Effector memory CD4-positive, alpha-beta T cell (primary cell): ENCODE results near the gene MRPL22.

ENCODE experiments used
- DNase-seq, 3 donors: peaks; one replicate each; pipeline ENCODE4 v3.0.0-alpha.2; 2020
- H3K27ac ChIP-seq: 2 replicates; pipeline ENCODE4 v1.7.0; 2013; ENCODE audit warnings: mild to moderate bottlenecking, low read length, moderate library complexity; ENCODE audit not compliant: insufficient read depth, poor library complexity, severe bottlenecking
- H3K27me3 ChIP-seq: replicated peaks from 2 replicates; pipeline ENCODE4 v1.7.0; 2013; ENCODE audit warnings: mild to moderate bottlenecking, low read length; ENCODE audit not compliant: insufficient read depth, control insufficient read depth, poor library complexity, severe bottlenecking
- H3K36me3 ChIP-seq: 2 replicates; pipeline ENCODE4 v1.7.0; 2013; ENCODE audit warnings: mild to moderate bottlenecking, low read length, moderate library complexity; ENCODE audit not compliant: control insufficient read depth, insufficient read depth
- H3K4me1 ChIP-seq: 2 replicates; pipeline ENCODE4 v1.7.0; 2013; ENCODE audit warnings: low read length, mild to moderate bottlenecking; ENCODE audit not compliant: control insufficient read depth, insufficient read depth, poor library complexity, severe bottlenecking
- H3K4me3 ChIP-seq: 2 replicates; pipeline ENCODE4 v1.7.0; 2013; ENCODE audit warnings: low read length, low read depth, mild to moderate bottlenecking; ENCODE audit not compliant: insufficient read depth, poor library complexity, severe bottlenecking
- H3K9me3 ChIP-seq: 2 replicates; pipeline ENCODE4 v1.7.0; 2013; ENCODE audit warnings: mild to moderate bottlenecking, low read length, moderate library complexity; ENCODE audit not compliant: control insufficient read depth
- total RNA-seq, 3 donors: gene quantifications; one replicate each; lab custom pipeline; 2026; lab: John Stamatoyannopoulos, UW

MRPL22 gene
- 8.3 to 10.4 (median 8.3) reads per million in 3 donors for total RNA-seq

DNA sequence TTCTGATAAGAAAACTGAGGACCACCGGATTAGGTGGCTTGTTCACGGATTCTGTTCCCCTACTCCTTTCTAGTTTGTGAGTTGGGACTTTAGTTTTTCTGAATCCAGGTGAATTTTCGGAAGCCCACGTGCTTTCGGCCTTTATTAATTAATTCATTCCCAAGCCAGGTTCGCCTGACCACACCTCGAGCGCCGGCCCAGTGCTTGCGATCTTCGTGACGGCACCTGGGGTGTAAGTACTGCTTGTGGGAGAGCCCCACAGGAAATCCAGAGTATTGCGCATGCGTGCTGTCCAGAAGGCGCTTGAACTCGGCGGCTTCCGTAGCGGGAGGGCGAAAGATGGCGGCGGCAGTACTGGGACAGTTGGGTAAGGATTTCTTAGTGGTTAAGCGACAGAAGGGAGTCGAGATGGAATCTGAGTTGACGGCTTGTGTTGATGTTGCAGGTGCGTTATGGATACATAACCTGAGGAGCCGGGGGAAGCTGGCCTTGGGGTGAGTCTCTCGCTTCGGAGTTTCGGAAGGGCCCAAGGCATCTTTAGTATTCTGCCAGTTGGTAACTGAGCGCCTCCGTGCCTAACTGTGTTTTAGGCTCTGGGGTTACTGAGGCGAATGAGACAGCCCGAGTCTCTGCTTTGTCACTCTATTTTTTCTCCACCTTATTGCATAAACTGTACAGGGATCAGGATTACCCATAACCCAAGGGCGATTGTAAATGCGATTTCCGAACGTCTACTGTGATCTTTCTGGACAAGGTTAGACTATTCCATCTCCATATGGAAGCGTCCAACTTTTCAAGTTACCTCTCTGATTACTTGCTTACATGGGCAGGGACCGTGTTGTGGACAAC lies at the start of gene MRPL22:
Gene MRPL22 (plus strand): TSS at position 302 of the 849 bp plus-strand sequence. CDS start 38 bp downstream, at position 340.
- Histone ChIP-seq H3K36me3 (no peaks in the 10 kb centered on the region), H3K4me3 (peak within 1 kb of the TSS; percentile 73), H3K4me1 (peaks cover 20% of the 10 kb centered on the region)

DNA sequence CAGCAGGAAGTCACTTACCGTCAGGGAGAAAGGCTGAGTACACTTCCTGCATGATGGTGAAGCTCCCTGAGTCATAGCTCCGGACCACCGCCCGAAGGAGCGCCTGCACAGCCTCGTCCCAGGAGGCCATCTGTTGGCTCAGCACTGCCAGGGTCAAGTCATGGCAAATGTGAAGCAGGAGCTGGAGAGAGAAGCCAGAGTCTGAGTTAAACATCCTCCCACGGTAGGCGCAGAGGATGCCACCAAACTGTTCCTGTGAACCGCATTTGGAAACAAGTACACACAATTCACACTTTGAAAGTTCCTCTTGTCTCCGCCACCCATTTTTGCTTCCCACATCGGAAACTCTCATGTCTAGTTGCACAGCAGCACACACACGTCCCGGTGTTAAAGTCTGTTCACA lies 48.5 kb upstream of the MRPL22 start:
- no peaks in the 10 kb centered on the region for H3K9me3 ChIP-seq
- DNase-seq: no peak
- no peak overlapping the region for H3K27ac ChIP-seq
- H3K4me1 ChIP-seq: no peaks in the 10 kb centered on the region
- H3K4me3 ChIP-seq: no peak overlapping the region
- H3K36me3 ChIP-seq: peaks cover 76% of the 10 kb centered on the region
- H3K27me3 ChIP-seq: no peaks in the 10 kb centered on the region

More for the DNA sequence above, at the start of gene MRPL22:
- peak; percentile 91 to 92 (median 92) for DNase-seq
- H3K27me3 ChIP-seq: no peaks in the 10 kb centered on the region
- H3K9me3 ChIP-seq: no peaks in the 10 kb centered on the region
- H3K27ac ChIP-seq: peak within 1 kb of the TSS; percentile 68

DNA sequence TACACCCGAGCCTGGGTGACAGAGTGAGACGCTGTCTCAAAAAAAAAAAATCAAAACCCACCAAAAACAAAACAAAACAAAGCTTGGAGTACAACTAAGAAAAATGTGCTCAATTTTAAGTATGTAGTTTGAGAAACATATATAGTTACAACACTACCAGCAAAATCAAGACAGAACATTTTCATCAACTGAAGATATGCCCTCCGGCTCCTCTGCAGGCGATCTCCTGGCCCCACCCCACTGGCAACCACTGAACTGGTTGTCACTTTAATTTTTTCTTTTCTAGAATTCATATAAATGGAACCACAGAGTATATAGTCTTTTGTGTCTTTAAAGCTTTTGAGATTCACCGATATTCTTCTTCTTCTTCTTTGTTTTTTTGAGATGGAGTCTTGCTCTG lies 47.5 kb upstream of the MRPL22 start:
- H3K4me3 ChIP-seq: no peak overlapping the region
- no peaks in the 10 kb centered on the region for H3K27me3 ChIP-seq
- H3K36me3 ChIP-seq: peaks cover 71% of the 10 kb centered on the region
- no peaks in the 10 kb centered on the region for H3K9me3 ChIP-seq
- DNase-seq: no peak
- no peaks in the 10 kb centered on the region for H3K4me1 ChIP-seq
- H3K27ac ChIP-seq: no peak overlapping the region

DNA sequence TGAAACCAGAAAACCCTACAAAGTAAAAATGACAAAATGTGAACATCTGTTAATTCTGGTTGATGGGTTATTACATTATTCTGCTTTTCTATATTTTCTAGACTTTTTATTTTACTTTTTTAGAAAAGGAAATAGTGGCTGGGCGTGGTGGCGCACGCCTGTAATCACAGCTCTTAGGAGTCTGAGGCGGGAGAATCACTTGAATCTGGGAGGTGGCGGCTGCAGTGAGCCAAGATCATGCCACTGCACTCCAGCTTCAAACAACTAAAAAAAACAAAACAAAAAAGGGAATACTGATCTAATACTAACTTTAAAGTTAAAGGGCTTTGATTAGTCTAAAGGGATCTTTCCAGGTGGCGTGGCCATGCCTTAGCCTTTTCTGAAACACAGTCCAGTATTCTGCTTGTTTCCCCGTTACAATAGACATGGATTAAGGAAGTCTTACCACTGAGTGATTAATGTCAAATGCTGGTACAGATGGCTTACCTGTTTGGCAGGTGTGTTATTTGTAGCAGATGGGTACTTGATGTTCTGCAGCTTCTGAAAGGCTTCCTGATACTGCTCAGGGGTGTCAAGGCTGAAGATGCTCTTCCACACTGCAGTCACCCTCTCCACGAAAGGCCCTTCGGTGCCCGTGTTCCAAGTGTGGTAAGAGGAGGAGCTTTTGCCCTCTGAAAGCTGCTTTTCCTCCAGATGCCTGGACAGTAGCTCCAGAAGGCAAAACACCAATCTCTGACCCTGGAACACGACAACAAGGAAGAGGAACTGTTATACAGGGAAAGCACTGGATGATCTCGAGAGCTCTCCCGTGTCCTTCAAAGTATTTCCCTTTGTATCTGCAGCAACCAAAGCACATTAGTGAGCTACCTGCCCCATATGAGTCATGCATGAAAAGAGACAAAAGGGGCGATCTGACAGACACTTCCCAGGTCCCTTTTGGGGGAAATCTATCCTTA lies 45.0 kb upstream of the MRPL22 start:
- Histone ChIP-seq H3K4me3 (no peak overlapping the region), H3K9me3 (no peaks in the 10 kb centered on the region), H3K27ac (no peak overlapping the region), H3K27me3 (no peaks in the 10 kb centered on the region), H3K4me1 (no peaks in the 10 kb centered on the region), H3K36me3 (peaks cover 70% of the 10 kb centered on the region)
- no peak for DNase-seq

DNA sequence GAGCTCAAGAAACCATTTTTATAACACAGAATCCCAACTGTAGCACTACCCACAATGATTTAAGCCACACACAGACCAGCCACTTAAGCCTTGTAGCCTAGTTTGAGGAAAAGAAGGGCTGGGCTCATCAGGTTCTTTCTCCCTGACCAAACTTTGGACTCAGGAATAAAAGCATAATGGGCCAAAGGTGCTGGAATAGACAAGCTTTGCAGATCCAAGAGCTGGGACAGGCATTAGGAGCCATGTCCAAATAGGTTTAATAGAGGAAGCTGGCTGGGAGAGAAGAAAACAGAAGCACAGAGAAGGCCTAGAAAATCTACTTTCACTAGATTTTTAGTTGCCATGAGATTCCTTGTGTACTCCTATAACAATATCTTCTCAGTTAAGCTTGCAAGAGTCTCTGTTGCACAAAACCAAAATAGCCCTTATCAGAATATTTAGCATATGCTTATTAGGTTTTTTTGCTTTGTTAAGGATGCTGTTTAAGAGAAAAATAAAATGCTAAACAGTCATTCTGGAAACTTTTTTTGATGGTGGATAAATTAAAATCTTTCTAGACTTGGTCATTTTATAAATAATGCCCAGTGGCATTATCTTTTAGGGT lies 44.2 kb upstream of the MRPL22 start:
- H3K36me3 ChIP-seq: peaks cover 70% of the 10 kb centered on the region
- no peak overlapping the region for H3K27ac ChIP-seq
- no peaks in the 10 kb centered on the region for H3K4me1 ChIP-seq
- H3K9me3 ChIP-seq: no peaks in the 10 kb centered on the region
- H3K4me3 ChIP-seq: no peak overlapping the region
- no peaks in the 10 kb centered on the region for H3K27me3 ChIP-seq
- no peak for DNase-seq

DNA sequence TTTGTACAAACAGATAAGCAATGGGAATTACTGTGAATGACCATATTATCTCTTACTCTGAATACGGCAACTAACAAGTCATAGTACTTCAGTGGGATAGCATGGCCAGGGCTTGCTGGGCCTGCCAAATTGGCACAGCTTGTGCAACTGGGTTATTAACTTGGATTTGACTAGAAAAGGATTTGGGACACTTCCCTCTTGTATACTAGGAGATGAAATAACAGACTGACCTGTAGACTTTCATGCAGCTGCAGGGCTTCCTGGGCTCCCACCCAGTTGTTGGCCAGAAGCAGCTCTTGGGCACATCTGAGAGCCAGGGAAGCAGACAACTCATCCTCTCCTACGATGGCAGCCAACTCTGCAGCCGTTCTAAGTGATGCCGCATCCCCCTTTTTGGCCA lies 42.7 kb upstream of the MRPL22 start:
- no peak overlapping the region for H3K27ac ChIP-seq
- no peaks in the 10 kb centered on the region for H3K4me1 ChIP-seq
- no peak overlapping the region for H3K4me3 ChIP-seq
- H3K27me3 ChIP-seq: no peaks in the 10 kb centered on the region
- H3K9me3 ChIP-seq: no peaks in the 10 kb centered on the region
- H3K36me3 ChIP-seq: peaks cover 71% of the 10 kb centered on the region
- no peak for DNase-seq

DNA sequence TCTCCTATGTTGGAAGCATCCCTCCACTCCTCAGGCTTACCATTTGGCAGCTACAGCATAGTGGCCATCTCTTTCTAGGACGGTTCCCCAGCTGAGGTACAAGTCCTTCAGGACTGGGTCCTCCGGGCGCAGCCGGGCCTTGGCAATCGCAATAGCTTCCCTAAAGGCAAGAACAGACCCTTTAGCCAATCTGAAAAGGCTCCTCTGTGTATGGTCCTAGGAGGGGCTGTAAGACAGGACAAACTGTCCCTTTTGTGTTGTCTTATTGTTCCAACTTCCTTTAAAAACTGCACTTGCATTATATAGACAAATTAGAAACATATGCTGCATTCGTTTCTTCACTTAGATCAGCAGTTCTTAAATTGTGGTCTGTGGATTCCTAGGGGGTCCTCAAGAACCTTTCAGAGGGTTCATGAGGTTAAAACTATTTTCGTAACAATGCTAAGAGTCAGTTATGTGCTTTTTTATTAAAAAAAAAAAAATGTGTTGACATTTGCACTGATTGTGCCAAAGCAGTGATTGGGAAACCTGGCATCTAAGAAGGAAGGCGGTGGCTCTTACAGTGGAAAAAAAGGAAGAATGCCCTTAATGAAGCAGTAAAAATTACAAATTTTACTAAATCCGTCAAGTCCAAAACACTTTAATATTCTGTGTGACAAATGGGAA lies 41.6 kb upstream of the MRPL22 start:
- DNase-seq: no peak
- no peaks in the 10 kb centered on the region for H3K4me1 ChIP-seq

DNA sequence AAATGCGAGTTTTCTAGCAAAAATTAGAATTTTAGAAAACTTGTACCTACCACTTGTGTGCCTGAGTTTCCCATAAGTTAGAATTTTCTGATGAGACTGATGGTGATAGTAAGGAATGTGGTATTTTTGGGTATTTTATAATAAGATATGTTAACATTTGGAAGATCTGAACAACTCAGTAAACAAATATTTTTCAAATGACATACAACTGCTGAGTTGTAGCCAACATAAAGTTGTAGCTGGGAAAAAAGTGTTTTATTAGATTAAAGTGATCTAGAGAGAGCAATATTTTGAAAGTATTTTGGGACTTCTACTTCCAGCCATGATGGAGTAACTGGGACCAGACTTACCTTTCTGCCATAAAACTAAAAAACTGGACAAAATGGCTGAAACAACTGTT lies 40.8 kb upstream of the MRPL22 start:
- DNase-seq: no peak
- peaks cover 74% of the 10 kb centered on the region for H3K36me3 ChIP-seq
- no peaks in the 10 kb centered on the region for H3K9me3 ChIP-seq
- H3K27ac ChIP-seq: no peak overlapping the region
- no peaks in the 10 kb centered on the region for H3K27me3 ChIP-seq
- H3K4me1 ChIP-seq: no peaks in the 10 kb centered on the region
- H3K4me3 ChIP-seq: no peak overlapping the region

More for the DNA sequence above, 41.6 kb upstream of the MRPL22 start:
- Histone ChIP-seq H3K4me3 (no peak overlapping the region), H3K27me3 (no peaks in the 10 kb centered on the region), H3K27ac (no peak overlapping the region), H3K36me3 (peaks cover 69% of the 10 kb centered on the region), H3K9me3 (no peaks in the 10 kb centered on the region)

DNA sequence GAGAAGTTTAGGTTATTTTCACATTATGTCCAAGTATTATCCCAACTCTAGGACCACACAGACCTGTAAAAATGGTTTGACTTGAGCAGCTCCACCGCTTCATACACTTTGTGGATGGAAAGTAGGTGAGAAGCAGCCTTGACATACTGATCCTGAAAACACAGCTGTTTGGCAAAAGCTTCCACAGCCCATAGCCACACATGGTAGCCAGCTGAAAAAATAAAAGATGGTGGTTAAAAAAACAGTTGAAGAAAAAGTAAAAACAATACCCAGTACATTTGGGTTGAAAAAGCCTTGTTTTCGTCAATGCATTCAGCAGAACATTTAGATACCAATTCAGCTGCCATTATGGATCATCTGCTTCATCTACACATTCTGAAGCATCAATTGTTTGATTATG lies 39.6 kb upstream of the MRPL22 start:
- Histone ChIP-seq H3K27ac (no peak overlapping the region), H3K4me3 (no peak overlapping the region), H3K4me1 (no peaks in the 10 kb centered on the region), H3K36me3 (peaks cover 73% of the 10 kb centered on the region), H3K27me3 (no peaks in the 10 kb centered on the region), H3K9me3 (no peaks in the 10 kb centered on the region)
- DNase-seq: no peak
